Left lung (tissue), 10 donors: ENCODE results near the gene EXPH5. TPM values are rescaled to one million over a fixed set of nuclear protein-coding genes. Genes with fewer than 3 reads are reported as not detected.
A peak's percentile ranks its signal among the peaks of the same experiment; 100 is the strongest.

Experiments used
- ATAC-seq: fragments of 200-7000 bp; cut with Tn5 transposase; one replicate; pipeline ENCODE4 v1.9.1; 2020; ENCODE audit warnings: moderate library complexity
- DNase-seq, 4 donors: peaks; one replicate each; pipeline ENCODE4 v3.0.0-alpha.2; 2013 to 2020
- H3K27ac ChIP-seq, 2 donors: fragments of 200-600 bp; sonication (generic) in 1 of 2; one replicate each; pipeline versions ENCODE4 v1.5.0 to v1.8.0; 2020 to 2021
- H3K27me3 ChIP-seq, 2 donors: fragments of 200-600 bp; sonication (generic) in 1 of 2; one replicate each; pipeline versions ENCODE4 v1.5.0 to v1.8.0; 2020 to 2021
- H3K36me3 ChIP-seq, 2 donors: fragments of 200-600 bp; sonication (generic) in 1 of 2; one replicate each; pipeline versions ENCODE4 v1.5.0 to v1.8.0; 2020 to 2021
- H3K4me1 ChIP-seq, 2 donors: fragments of 200-600 bp; one replicate each; pipeline ENCODE4 v1.8.0; 2021
- H3K4me3 ChIP-seq, 2 donors: fragments of 200-600 bp; sonication (generic) in 1 of 2; one replicate each; pipeline versions ENCODE4 v1.5.0 to v1.8.0; 2020 to 2021; ENCODE audit warnings: mild to moderate bottlenecking in 1 of 2
- H3K9me3 ChIP-seq, 2 donors: fragments of 200-600 bp; sonication (generic) in 1 of 2; one replicate each; pipeline versions ENCODE4 v1.5.0 to v1.8.0; 2020 to 2021
- intact Hi-C, 2 donors: fragments of 100-400 bp; cut with DNase I; formaldehyde crosslinking; loops; one replicate each; pipeline versions ENCODE4 v1.11.2 to v1.14.2; 2022
- polyA plus RNA-seq, 6 donors: library from polyadenylated mRNA; unstranded; fragments of 120-200 nt; gene quantifications; one replicate each; pipeline ENCODE4 v1.2.1, GENCODE V29; 2013; ENCODE audit not compliant: insufficient read length in 6 of 6
- total RNA-seq, 2 donors: library from RNA; stranded (reverse); fragmentation: NEBNext Ultra II Directional; extraction: Animal tissue kit (Norgen Biotek cat#: 25700); gene quantifications; one replicate each; pipeline ENCODE4 v1.2.1, GENCODE V29; 2021
- TF ChIP-seq, protein P1 (sequence below), 2 donors: fragments of 200-600 bp; sonication (generic) in 1 of 2; IDR thresholded peaks; one replicate each; pipeline versions ENCODE4 v1.5.0 to v1.8.0; 2021; ENCODE audit warnings: antibody characterized with exemption in 2 of 2
- donor health status: DM: no; HTN: yes; CAD: no.
- donor health status: DM: no; HTN: no; CAD: no.

EXPH5 gene
- total and polyA plus RNA-seq, 8 donors: 7.4 to 31.7 (median 9.6) TPM

DNA sequence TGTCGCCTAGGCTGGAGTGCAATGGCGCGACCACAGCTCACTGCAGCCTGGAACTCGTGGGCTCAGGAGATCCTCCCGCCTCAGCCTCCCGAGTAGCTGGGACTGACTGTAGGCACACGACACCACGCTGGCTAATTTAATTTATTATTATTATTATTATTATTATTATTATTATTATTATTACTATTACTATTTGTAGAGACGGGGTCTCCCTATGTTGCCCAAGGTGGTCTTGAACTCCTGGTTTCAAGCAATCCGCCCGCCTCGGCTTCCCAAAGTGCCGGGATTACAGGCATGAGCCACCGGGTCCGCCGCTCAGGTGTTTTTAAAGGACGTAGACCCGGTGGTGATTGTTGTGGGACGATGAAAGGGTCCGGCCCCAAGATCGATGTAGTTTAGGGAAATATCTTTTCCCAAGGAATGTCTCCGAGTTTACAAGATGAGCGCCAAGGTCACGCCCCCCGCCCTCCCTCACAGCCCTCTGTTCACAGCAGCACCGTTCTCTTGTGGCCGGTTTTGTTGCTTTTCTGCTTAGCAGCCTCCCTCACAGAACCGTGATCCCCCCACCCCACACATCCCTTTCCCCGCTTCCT is 94.7 kb downstream of the EXPH5 start:
- Histone ChIP-seq H3K36me3 (no peaks in the 10 kb centered on the region), H3K4me3 (peak overlapping the region; percentile 62 to 63), H3K27ac (peak overlapping the region; percentile 96 to 98), H3K4me1 (peaks cover 0 to 13% of the 10 kb centered on the region in 2 donors), H3K27me3 (no peaks in the 10 kb centered on the region), H3K9me3 (no peaks in the 10 kb centered on the region)
- DNase-seq (peak in 1 of 4 donors; percentile 11), ATAC-seq (no peak)
- TF ChIP-seq, protein P1, sequence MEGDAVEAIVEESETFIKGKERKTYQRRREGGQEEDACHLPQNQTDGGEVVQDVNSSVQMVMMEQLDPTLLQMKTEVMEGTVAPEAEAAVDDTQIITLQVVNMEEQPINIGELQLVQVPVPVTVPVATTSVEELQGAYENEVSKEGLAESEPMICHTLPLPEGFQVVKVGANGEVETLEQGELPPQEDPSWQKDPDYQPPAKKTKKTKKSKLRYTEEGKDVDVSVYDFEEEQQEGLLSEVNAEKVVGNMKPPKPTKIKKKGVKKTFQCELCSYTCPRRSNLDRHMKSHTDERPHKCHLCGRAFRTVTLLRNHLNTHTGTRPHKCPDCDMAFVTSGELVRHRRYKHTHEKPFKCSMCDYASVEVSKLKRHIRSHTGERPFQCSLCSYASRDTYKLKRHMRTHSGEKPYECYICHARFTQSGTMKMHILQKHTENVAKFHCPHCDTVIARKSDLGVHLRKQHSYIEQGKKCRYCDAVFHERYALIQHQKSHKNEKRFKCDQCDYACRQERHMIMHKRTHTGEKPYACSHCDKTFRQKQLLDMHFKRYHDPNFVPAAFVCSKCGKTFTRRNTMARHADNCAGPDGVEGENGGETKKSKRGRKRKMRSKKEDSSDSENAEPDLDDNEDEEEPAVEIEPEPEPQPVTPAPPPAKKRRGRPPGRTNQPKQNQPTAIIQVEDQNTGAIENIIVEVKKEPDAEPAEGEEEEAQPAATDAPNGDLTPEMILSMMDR (IDR thresholded peaks at IDR 0.05): no peak
- intact Hi-C loops: no loop called here

DNA sequence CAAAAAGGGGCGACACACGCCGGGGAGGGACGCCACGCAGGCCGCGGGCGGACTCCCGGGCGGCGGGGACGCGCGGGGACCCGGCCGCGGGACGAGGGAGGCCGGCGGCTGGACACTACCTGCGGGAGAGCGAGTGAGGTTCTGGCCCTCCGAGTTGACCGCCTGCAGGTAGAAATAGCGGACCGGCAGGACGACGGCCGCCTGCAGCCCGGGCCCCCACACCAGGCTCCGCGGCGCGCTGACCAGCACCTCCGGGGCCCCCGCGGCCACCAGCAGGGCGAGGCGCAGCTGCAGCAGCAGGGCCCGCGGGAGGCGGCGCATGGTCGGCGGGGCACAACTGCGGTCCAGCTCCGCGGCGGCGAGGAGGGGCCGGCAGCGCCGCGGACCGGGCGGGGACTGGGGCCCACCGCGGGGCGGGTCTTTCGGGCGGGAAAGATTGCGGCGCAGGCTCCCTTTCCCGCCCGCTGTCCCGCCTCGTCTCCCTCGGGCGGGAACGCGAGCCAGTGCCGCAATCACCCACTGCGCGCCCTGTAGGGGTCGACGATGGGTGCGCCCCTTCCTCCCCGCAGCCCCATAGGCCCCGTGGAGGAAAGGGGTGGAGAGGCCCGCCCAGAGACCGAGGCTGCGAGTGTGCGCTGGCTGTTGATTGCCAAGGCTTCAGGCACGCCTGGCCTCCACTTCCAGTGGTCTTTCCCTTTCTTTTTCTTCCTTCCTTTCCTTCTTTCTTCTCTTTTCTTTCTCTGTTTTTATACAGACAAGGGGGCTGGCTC is 95.3 kb downstream of the EXPH5 start, which contains the start of gene POGLUT3:
Gene POGLUT3 (minus strand): TSS at position 339 of the 770 bp plus-strand sequence. CDS start 18 bp downstream, at position 321.
- no peaks in the 10 kb centered on the region for H3K27me3 ChIP-seq
- no peaks in the 10 kb centered on the region for H3K9me3 ChIP-seq
- ATAC-seq: peak; percentile 74
- H3K36me3 ChIP-seq: no peaks in the 10 kb centered on the region
- peak within 1 kb of the TSS; percentile 62 to 63 for H3K4me3 ChIP-seq
- TF ChIP-seq, protein P1 (IDR thresholded peaks at IDR 0.05): no peak
- H3K27ac ChIP-seq: peak within 1 kb of the TSS; percentile 96 to 98
- intact Hi-C loops: no loop called here
- peak; percentile 61 to 92 (median 74) for DNase-seq
- H3K4me1 ChIP-seq: peaks cover 0 to 13% of the 10 kb centered on the region in 2 donors

DNA sequence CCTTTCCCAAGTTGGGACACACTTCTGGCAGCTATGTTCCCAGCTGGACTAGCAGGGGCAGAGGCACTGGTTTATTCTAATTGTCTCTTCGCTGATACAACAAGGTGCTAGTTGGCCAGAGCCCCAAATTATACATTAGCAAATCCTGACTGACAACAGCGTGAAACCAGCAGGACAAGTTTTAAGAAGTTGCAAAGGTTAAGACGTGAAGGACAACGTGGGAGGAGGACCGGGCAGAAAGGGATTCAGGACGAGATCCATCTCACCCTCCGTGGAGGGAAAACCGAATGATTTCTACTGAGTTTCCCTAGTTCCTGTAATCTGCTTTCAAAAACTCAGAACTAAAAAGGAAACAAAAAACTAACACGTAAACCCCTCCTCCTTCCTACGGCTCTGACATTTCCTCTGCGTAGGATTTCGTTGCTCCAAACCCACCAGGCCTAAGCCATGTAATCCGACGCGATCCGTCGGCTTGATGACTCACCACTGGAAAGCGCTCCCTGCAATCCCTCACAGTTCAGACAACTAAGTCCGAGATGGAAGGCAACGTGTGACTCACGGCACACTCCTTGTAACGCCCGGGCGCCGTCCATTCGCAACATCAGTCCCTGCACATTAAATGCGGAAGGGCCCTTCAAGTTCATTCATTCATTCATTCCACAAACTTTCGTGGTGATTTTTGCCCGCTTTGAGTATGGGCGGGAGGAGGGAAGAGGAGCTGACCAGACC is 96.1 kb downstream of the EXPH5 start:
- DNase-seq: peak; percentile 89 to 96 (median 92)
- Histone ChIP-seq H3K27ac (peak overlapping the region; percentile 96 to 98), H3K9me3 (no peaks in the 10 kb centered on the region), H3K27me3 (no peaks in the 10 kb centered on the region), H3K36me3 (no peaks in the 10 kb centered on the region), H3K4me1 (peaks cover 0 to 13% of the 10 kb centered on the region in 2 donors), H3K4me3 (peak overlapping the region; percentile 62 to 63)
- intact Hi-C loops: no loop called here
- TF ChIP-seq, protein P1 (IDR thresholded peaks at IDR 0.05): no peak
- peak; percentile 94 for ATAC-seq

DNA sequence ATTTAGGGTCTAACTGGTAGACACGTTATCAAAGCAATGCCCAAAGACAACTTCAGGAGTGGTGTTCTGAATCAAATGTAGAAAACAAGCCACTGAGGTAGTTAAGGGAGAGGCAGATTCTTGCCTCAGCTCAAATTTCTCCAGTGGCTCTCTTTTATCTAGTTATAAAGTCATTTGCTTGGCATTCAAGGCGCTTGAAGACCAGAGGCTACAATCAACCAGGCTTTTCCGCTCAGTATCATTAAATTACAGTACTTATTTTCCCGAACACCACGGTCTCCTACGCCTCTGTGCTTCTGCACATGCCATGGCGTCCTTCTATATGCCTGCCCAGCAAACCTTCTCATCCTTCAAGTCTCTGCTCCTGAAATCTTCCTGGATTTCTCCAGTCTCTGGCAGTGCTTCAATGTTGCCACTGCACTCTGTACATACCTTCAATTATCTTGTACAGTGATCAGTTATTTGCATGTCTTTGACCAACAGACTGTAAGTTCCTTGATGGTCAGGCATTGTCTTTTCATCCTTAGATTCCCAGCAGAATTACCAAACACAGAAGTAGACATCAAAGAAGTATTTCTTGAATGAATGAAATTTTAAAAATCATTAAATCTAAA is 96.8 kb downstream of the EXPH5 start:
- Histone ChIP-seq H3K27me3 (no peaks in the 10 kb centered on the region), H3K4me3 (peak overlapping the region; percentile 62 to 63), H3K27ac (peak overlapping the region; percentile 96 to 98), H3K4me1 (peaks cover 0 to 13% of the 10 kb centered on the region in 2 donors), H3K9me3 (no peaks in the 10 kb centered on the region), H3K36me3 (no peaks in the 10 kb centered on the region)
- intact Hi-C loops: no loop called here
- TF ChIP-seq, protein P1 (IDR thresholded peaks at IDR 0.05): no peak
- DNase-seq: peak in 1 of 4 donors; percentile 14
- ATAC-seq: no peak
